NB4 (cell line): ENCODE data around the gene MTM1.

Experiments used
- DNase-seq: peaks from one replicate; pipeline ENCODE4 v3.0.0; 2010; ENCODE audit warnings: low read depth
- H3K4me3 ChIP-seq: one replicate; pipeline ENCODE4 v1.5.1; 2011; ENCODE audit warnings: mild to moderate bottlenecking, low read depth, low read length, moderate library complexity
- MYC ChIP-seq: IDR thresholded peaks from 2 replicates; pipeline ENCODE4 v1.6.1; 2011; ENCODE audit warnings: low read depth, low read length
- POLR2A ChIP-seq: IDR thresholded peaks from 2 replicates; pipeline ENCODE4 v1.6.1; 2011; ENCODE audit warnings: mild to moderate bottlenecking; ENCODE audit not compliant: insufficient read length; ENCODE audit errors: extremely low read depth
- TF ChIP-seq, protein P1 (sequence below): IDR thresholded peaks from 2 replicates; pipeline ENCODE4 v1.6.1; 2011; ENCODE audit warnings: low read depth, low read length
- TF ChIP-seq, protein P2 (sequence below): IDR thresholded peaks from one replicate; pipeline ENCODE4 v1.5.1; 2012; ENCODE audit warnings: low read depth, low read length

Gene MTM1

DNA sequence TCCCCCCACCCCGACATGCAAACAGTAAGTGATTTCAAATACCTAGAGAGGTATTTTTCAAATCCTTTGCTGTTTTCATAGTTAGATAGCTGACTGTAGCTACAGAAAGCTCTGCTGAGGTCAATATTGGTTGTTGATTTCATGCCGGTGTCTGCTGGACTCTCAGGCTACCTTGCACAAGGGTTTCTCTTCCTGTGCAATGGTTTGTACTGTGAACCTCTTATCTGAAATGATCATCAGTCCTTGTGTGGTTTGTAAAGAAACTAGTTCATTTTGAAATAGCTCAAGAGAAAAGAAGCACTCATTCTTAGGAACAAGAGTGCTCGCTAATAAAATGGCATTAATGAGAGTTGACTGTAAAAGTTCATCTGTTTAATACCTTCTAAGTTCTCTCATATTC is 2.1 kb downstream of the MTM1 start:
- TF ChIP-seq MYC (peak; percentile 36), POLR2A (no peak)
- TF ChIP-seq, protein P1, sequence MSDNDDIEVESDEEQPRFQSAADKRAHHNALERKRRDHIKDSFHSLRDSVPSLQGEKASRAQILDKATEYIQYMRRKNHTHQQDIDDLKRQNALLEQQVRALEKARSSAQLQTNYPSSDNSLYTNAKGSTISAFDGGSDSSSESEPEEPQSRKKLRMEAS: no peak
- TF ChIP-seq, protein P2, sequence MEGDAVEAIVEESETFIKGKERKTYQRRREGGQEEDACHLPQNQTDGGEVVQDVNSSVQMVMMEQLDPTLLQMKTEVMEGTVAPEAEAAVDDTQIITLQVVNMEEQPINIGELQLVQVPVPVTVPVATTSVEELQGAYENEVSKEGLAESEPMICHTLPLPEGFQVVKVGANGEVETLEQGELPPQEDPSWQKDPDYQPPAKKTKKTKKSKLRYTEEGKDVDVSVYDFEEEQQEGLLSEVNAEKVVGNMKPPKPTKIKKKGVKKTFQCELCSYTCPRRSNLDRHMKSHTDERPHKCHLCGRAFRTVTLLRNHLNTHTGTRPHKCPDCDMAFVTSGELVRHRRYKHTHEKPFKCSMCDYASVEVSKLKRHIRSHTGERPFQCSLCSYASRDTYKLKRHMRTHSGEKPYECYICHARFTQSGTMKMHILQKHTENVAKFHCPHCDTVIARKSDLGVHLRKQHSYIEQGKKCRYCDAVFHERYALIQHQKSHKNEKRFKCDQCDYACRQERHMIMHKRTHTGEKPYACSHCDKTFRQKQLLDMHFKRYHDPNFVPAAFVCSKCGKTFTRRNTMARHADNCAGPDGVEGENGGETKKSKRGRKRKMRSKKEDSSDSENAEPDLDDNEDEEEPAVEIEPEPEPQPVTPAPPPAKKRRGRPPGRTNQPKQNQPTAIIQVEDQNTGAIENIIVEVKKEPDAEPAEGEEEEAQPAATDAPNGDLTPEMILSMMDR: no peak
- H3K4me3 ChIP-seq: peak overlapping the region; percentile 90
- peak; percentile 73 for DNase-seq

- TF ChIP-seq, protein P2: no peak
- TF ChIP-seq MYC: no peak
- TF ChIP-seq, protein P1: no peak
- TF ChIP-seq POLR2A: no peak
- peak overlapping the region; percentile 90 for H3K4me3 ChIP-seq
- DNase-seq: no peak
These were observed 3.8 kb downstream of the MTM1 start for GRCh38 chrX:150572206-150572605.

DNA sequence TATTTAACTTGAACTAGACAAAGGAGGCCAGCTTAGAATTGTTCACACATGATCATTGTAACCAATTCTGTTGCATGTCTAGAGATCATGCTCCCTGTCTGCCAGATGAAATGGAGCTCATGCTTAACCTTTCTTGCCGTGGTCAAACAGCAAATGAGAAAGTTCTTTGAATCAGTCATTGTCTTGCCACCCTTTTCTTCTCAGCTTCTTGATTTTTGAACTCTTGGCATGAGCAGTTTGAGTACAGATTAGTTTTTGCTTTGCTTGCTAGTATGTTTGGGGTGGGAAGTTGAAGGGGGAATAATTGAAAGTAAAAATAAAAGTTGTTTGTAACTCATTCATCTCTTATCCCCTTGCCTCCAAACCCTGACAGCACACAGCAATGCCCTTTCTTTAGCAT is 4.7 kb downstream of the MTM1 start:
- no peak overlapping the region for H3K4me3 ChIP-seq
- TF ChIP-seq, protein P1: no peak
- TF ChIP-seq POLR2A (no peak), MYC (no peak)
- TF ChIP-seq, protein P2: no peak
- no peak for DNase-seq

DNA sequence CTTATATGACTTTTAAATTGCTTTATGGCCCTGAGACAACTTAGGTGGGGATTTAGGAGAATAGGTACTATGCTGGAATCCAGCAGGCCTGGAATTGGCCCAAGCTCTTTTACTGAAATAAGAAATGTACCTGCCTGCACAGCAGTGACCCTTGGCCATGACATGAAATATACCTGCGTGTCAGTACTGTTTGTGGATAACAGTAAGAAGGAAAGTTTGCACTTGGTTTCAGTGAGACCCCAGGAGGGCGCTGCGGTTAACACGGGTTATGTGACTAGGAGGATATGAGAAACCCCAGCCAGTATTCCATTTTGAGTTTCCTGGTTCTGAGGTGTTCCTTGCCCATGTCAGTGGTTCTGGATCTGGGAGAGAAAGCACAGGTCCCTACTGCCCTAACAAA is 5.3 kb downstream of the MTM1 start:
- H3K4me3 ChIP-seq: no peak overlapping the region

GRCh38 chrX:150574559-150575418 is 6.4 kb downstream of the MTM1 start:
- H3K4me3 ChIP-seq: no peak overlapping the region
- TF ChIP-seq POLR2A (no peak), MYC (no peak)
- TF ChIP-seq, protein P2: no peak
- TF ChIP-seq, protein P1: no peak
- DNase-seq: no peak

More for the DNA sequence above, 5.3 kb downstream of the MTM1 start:
- TF ChIP-seq MYC: no peak
- TF ChIP-seq, protein P2: no peak
- TF ChIP-seq, protein P1: no peak
- no peak for TF ChIP-seq POLR2A
- no peak for DNase-seq
